ENCODE data around the gene GOT2. TPM values are rescaled to one million over a fixed set of nuclear protein-coding genes. Genes with fewer than 3 reads are reported as not detected.

Gene GOT2
- total RNA-seq, 1 experiment from 2014 or later = 96.9 TPM

DNA sequence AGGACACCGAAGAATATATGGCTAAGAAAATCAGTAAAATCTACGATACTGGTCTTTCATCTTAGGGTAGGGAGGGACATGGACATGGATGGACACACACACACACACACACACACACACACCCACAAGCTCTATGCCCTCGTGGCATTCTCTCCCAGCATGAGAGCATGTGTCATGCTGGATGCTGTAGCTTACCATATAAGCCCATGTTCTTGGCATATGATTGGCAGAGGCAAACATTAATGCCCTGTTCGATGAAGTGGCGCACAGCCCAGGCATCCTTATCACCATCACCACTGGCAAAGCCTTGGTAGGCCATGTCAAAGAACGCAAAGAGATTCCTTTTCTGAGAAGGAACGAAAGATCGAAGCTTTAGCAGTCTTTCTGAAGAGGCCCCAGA is 17.6 kb downstream of the GOT2 start:
- Mint-ChIP-seq H3K27ac (ENCODE audit: low read depth, unreplicated experiment) (no peak overlapping the region), H3K27me3 (ENCODE audit: insufficient read depth, unreplicated experiment) (no peaks in the 10 kb centered on the region), H3K36me3 (ENCODE audit: insufficient read depth, unreplicated experiment) (peaks cover 92% of the 10 kb centered on the region), H3K9me3 (ENCODE audit: unreplicated experiment) (no peaks in the 10 kb centered on the region), H3K4me1 (ENCODE audit: insufficient read depth, unreplicated experiment) (no peaks in the 10 kb centered on the region), H3K4me3 (ENCODE audit: unreplicated experiment) (no peak overlapping the region)
- DNase-seq (ENCODE audit: unreplicated experiment) = no peak
- TF ChIP-seq, protein P1, sequence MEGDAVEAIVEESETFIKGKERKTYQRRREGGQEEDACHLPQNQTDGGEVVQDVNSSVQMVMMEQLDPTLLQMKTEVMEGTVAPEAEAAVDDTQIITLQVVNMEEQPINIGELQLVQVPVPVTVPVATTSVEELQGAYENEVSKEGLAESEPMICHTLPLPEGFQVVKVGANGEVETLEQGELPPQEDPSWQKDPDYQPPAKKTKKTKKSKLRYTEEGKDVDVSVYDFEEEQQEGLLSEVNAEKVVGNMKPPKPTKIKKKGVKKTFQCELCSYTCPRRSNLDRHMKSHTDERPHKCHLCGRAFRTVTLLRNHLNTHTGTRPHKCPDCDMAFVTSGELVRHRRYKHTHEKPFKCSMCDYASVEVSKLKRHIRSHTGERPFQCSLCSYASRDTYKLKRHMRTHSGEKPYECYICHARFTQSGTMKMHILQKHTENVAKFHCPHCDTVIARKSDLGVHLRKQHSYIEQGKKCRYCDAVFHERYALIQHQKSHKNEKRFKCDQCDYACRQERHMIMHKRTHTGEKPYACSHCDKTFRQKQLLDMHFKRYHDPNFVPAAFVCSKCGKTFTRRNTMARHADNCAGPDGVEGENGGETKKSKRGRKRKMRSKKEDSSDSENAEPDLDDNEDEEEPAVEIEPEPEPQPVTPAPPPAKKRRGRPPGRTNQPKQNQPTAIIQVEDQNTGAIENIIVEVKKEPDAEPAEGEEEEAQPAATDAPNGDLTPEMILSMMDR (IDR thresholded peaks at IDR 0.05; ENCODE audit: unreplicated experiment) = no peak
- ChIA-PET CTCF (no interaction called here), POLR2A (interaction anchor here (0.7 kb wide), 1 partner anchor 15 kb away, joined by 3 read pairs; no protein-coding TSS in a partner anchor)
- intact Hi-C loops (cut with micrococcal nuclease) = no loop called here
- no TSS peak for BruUV-seq (replicated peaks)

DNA sequence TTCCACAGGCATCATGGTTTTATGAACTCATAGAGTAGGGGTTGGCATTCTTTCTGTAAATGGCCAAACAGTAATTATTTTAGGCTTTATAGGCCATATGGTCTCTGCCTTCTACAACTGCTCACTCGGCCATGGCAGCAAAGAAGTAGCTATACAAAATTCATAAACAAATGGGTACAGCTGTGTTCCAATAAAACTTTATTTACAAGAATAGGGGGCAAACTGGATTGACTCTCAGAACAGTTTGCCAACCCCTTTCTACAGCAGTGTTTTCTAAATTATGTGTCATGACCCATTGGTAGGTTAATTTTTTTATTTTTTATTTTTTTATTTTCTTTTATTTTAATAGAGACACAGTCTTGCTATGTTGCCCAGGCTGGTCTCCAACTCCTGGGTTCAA is 20.4 kb downstream of the GOT2 start:
- Mint-ChIP-seq H3K9me3 (ENCODE audit: unreplicated experiment) (no peaks in the 10 kb centered on the region), H3K36me3 (ENCODE audit: insufficient read depth, unreplicated experiment) (peaks cover 88% of the 10 kb centered on the region), H3K27ac (ENCODE audit: low read depth, unreplicated experiment) (no peak overlapping the region), H3K4me1 (ENCODE audit: insufficient read depth, unreplicated experiment) (no peaks in the 10 kb centered on the region), H3K4me3 (ENCODE audit: unreplicated experiment) (no peak overlapping the region), H3K27me3 (ENCODE audit: insufficient read depth, unreplicated experiment) (no peaks in the 10 kb centered on the region)
- ChIA-PET POLR2A (interaction anchor here (0.8 kb wide), 1 partner anchor 16 kb away, joined by 3 read pairs; no protein-coding TSS in a partner anchor), CTCF (interaction anchor here (0.6 to 2.4 kb wide), 3 partner anchors 12 to 201 kb away, joined by 3 to 10 read pairs (median 5); no protein-coding TSS in a partner anchor)
- no TSS peak for BruUV-seq (replicated peaks)
- no peak for DNase-seq (ENCODE audit: unreplicated experiment)
- TF ChIP-seq, protein P1 (IDR thresholded peaks at IDR 0.05; ENCODE audit: unreplicated experiment) = no peak
- intact Hi-C loops (cut with micrococcal nuclease) = no loop called here

DNA sequence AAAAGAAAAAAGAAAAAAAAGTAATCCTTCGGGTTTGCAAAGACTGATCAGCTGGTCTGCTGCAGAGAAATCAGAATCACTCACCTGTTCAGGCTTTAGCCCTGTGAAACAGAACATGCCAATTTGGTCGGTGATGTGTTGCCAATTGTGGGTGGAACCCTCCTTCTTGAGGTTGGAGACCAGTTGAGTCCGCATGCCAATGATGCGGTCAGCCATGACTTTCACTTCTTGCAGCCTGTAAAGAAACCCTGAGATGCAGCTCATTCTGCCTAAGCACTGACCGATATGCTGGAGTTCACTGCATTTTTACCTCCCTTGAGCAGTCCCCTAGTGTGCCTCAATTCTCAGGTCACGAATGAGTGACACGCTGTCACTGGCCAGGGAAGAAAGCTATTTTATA is 24.8 kb downstream of the GOT2 start:
- Mint-ChIP-seq H3K27me3 (ENCODE audit: insufficient read depth, unreplicated experiment) (no peaks in the 10 kb centered on the region), H3K9me3 (ENCODE audit: unreplicated experiment) (no peaks in the 10 kb centered on the region), H3K4me1 (ENCODE audit: insufficient read depth, unreplicated experiment) (no peaks in the 10 kb centered on the region), H3K36me3 (ENCODE audit: insufficient read depth, unreplicated experiment) (peaks cover 70% of the 10 kb centered on the region), H3K4me3 (ENCODE audit: unreplicated experiment) (no peak overlapping the region), H3K27ac (ENCODE audit: low read depth, unreplicated experiment) (no peak overlapping the region)
- DNase-seq (ENCODE audit: unreplicated experiment) = no peak
- intact Hi-C loops (cut with micrococcal nuclease) = no loop called here
- BruUV-seq (replicated peaks) = no TSS peak
- ChIA-PET POLR2A (interaction anchor here (1.2 kb wide), 1 partner anchor 21 kb away, joined by 8 read pairs; no protein-coding TSS in a partner anchor), CTCF (interaction anchor here (0.6 to 2.3 kb wide), 2 partner anchors 9 to 15 kb away, joined by 4 to 11 read pairs; no protein-coding TSS in a partner anchor)
- TF ChIP-seq, protein P1 (IDR thresholded peaks at IDR 0.05; ENCODE audit: unreplicated experiment) = no peak

DNA sequence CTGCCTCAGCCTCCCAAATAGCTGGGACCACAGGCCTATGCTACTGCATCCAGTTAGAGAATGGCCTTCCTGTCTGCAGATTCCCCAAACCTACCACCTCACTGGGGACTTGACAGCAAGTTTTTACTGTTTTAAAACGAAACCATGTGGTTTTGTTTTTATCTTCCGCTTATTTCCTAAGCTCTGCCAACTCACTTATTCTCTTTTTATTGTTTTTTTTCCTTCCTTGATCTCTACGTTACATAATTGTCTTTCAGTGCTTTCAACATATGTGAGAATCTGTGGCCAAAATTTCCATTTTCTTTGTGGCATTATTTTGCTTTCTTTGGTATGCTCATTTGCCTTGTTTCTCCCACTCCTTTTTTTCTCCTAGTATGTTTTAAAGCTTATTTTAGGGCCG is 35.0 kb downstream of the GOT2 start:
- Mint-ChIP-seq H3K4me3 (ENCODE audit: unreplicated experiment) (no peak overlapping the region), H3K36me3 (ENCODE audit: insufficient read depth, unreplicated experiment) (peaks cover 5% of the 10 kb centered on the region), H3K9me3 (ENCODE audit: unreplicated experiment) (no peaks in the 10 kb centered on the region), H3K27ac (ENCODE audit: low read depth, unreplicated experiment) (no peak overlapping the region), H3K4me1 (ENCODE audit: insufficient read depth, unreplicated experiment) (no peaks in the 10 kb centered on the region), H3K27me3 (ENCODE audit: insufficient read depth, unreplicated experiment) (no peaks in the 10 kb centered on the region)
- intact Hi-C loops (cut with micrococcal nuclease) = no loop called here
- ChIA-PET CTCF (interaction anchor here (0.6 to 0.8 kb wide), 5 partner anchors 14 to 1629 kb away, joined by 3 to 5 read pairs (median 3); no protein-coding TSS in a partner anchor), POLR2A (interaction anchor here (1.2 to 1.5 kb wide), 2 partner anchors 15 to 32 kb away, joined by 3 to 6 read pairs; partner anchors contain the start of gene SLC38A7)
- BruUV-seq (replicated peaks) = no TSS peak
- no peak for DNase-seq (ENCODE audit: unreplicated experiment)
- TF ChIP-seq, protein P1 (IDR thresholded peaks at IDR 0.05; ENCODE audit: unreplicated experiment) = no peak
